ENCODE results near the gene USP6NL. TPM values are rescaled to one million over a fixed set of nuclear protein-coding genes. Genes with fewer than 3 reads are reported as not detected.

The USP6NL gene
- total RNA-seq, 1 experiment from 2014 or later, result 24.6 TPM

DNA sequence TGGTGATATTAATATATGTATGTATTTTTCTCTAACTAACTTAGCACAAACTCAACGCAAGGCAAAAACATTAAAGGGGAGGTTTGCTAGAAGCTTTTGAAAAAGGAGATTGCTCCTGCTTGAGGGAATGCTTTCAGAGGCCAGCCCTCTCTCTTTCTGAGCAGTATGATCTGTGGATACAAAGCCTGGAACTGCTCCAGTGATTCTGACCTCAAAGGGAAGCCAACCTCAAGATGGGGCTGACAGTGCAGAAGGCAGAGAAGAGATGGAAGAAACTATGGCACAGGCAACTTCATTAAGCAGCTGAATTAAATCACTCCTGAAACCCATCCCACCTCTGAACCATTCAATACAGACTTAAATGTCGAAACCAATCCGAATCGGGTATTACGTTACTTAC, 102.4 kb downstream of the USP6NL start (continued):
- TF ChIP-seq POLR2AphosphoS5 (IDR thresholded peaks at IDR 0.05; ENCODE audit: low read depth, low read length) (no peak), POLR2A (IDR thresholded peaks at IDR 0.05; ENCODE audit: borderline replicate concordance, extremely low read depth, insufficient read depth, insufficient read length) (no peak), EZH2phosphoT487 (IDR thresholded peaks at IDR 0.05; ENCODE audit: borderline replicate concordance) (no peak), ELF1 (IDR thresholded peaks at IDR 0.05; ENCODE audit: borderline replicate concordance, low read depth) (no peak)

DNA sequence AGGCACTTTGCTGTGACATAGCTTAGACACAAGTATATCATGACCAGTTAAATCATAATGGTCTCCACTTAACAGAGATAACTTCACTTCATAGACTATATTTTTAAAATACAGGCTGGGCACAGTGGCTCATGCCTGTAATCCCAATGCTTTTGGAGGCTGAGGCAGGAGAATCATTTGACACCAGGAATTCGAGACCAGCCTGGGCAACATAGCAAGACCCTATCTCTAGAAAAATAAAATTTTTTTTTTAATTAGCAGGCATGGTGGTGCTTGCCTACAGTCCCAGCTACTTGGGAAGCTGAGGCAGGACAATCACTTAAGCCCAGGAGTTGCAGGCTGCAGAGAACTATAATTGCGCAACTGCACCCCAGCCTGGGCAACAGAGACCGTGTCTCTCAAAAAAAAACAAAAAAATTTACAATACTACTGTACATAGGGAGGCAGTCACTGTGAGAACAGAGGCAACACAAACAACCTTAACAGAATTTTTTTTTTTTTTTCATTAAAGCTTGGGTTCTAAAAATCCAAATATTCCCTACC, 105.1 kb downstream of the USP6NL start:
- no TSS peak for BruUV-seq (replicated peaks)
- DNase-seq (ENCODE audit: low read depth, low spot score) (no peak), ATAC-seq (no peak)
- Histone ChIP-seq H3K9ac (ENCODE audit: low read length) (no peak overlapping the region), H4K20me1 (ENCODE audit: insufficient read depth) (no peaks in the 10 kb centered on the region), H2AFZ (ENCODE audit: low read depth, low read length, poor library complexity, severe bottlenecking) (no peak overlapping the region), H3K27ac (ENCODE audit: low read depth, low read length) (no peak overlapping the region), H3K4me2 (ENCODE audit: low read length) (no peak overlapping the region), H3K36me3 (ENCODE audit: control insufficient read depth in 1 of 2, insufficient read depth in 2 of 2, low read length in 2 of 2) (no peaks in the 10 kb centered on the region), H3K4me1 (ENCODE audit: control insufficient read depth in 1 of 2, insufficient read depth in 2 of 2, low read length in 2 of 2) (no peaks in the 10 kb centered on the region), H3K27me3 (ENCODE audit: insufficient read depth, low read length) (no peaks in the 10 kb centered on the region), H3K4me3 (replicated peaks in 1 of 2; ENCODE audit: low read depth in 1 of 2, low read length in 2 of 2) (no peak overlapping the region), H3K9me2 (ENCODE audit: insufficient read depth) (no peaks in the 10 kb centered on the region), H3K9me3 (ENCODE audit: control insufficient read depth in 1 of 2, insufficient read depth in 1 of 2, low read depth in 1 of 2, low read length in 2 of 2) (no peaks in the 10 kb centered on the region), H3K79me2 (ENCODE audit: insufficient read depth, low read length) (peaks cover 6% of the 10 kb centered on the region; the same call in 1 of the 2 replicates)
- RAD21 ChIA-PET (ENCODE audit: low non-redundant PET in 1 of 2, low total read pairs in 2 of 2, uncharacterized antibody in 2 of 2, unreplicated experiment in 2 of 2), result no interaction called here
- no peak for TF ChIP-seq JUND (IDR thresholded peaks at IDR 0.05)
- TF ChIP-seq, protein P1, sequence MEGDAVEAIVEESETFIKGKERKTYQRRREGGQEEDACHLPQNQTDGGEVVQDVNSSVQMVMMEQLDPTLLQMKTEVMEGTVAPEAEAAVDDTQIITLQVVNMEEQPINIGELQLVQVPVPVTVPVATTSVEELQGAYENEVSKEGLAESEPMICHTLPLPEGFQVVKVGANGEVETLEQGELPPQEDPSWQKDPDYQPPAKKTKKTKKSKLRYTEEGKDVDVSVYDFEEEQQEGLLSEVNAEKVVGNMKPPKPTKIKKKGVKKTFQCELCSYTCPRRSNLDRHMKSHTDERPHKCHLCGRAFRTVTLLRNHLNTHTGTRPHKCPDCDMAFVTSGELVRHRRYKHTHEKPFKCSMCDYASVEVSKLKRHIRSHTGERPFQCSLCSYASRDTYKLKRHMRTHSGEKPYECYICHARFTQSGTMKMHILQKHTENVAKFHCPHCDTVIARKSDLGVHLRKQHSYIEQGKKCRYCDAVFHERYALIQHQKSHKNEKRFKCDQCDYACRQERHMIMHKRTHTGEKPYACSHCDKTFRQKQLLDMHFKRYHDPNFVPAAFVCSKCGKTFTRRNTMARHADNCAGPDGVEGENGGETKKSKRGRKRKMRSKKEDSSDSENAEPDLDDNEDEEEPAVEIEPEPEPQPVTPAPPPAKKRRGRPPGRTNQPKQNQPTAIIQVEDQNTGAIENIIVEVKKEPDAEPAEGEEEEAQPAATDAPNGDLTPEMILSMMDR (IDR thresholded peaks at IDR 0.05 in 2 of 3, conservative IDR thresholded peaks at IDR 0.05 in 1 of 3; ENCODE audit: borderline replicate concordance in 1 of 3, insufficient read depth in 1 of 3, low read depth in 2 of 3, low read length in 2 of 3), result no peak
- POLR2A ChIA-PET, result no interaction called here
- intact Hi-C loops (cut with micrococcal nuclease), result no loop called here
- CTCF ChIA-PET, result interaction anchor here (1.0 kb wide), 1 partner anchor 480 kb away, joined by 3 read pairs; no protein-coding TSS in a partner anchor
